Nephron (organoid): Measurements from ENCODE around the gene APAF1.

Experiments used
- H3K27ac Mint-ChIP-seq, 3 experiments: 2 replicates each; pipeline ENCODE4 v1.8.0; 2020; ENCODE audit warnings: mixed read lengths in 3 of 3, mild to moderate bottlenecking in 2 of 3, moderate library complexity in 1 of 3
- H3K27me3 Mint-ChIP-seq: 2 replicates; pipeline ENCODE4 v1.8.0; 2021; ENCODE audit warnings: low read depth, mild to moderate bottlenecking, moderate library complexity, mixed read lengths
- H3K36me3 Mint-ChIP-seq: 2 replicates; pipeline ENCODE4 v1.8.0; 2020; ENCODE audit warnings: low read depth, mixed read lengths
- H3K4me1 Mint-ChIP-seq: 2 replicates; pipeline ENCODE4 v1.8.0; 2020; ENCODE audit warnings: mixed read lengths
- H3K4me3 Mint-ChIP-seq, 3 experiments: 2 replicates each; pipeline ENCODE4 v1.8.0; 2020; ENCODE audit warnings: mild to moderate bottlenecking in 3 of 3, mixed read lengths in 3 of 3, moderate library complexity in 2 of 3
- H3K9me3 Mint-ChIP-seq: 2 replicates; pipeline ENCODE4 v1.8.0; 2020; ENCODE audit warnings: mixed read lengths
- CTCF ChIP-seq, 3 experiments: fragments of 200-600 bp; sonication (generic); IDR thresholded peaks; one replicate each; pipeline ENCODE4 v1.5.0; 2021; ENCODE audit warnings: antibody characterized with exemption in 3 of 3; ENCODE audit not compliant: unreplicated experiment in 3 of 3

Gene APAF1

GRCh38 chr12:98757455-98757854, 112.4 kb downstream of the APAF1 start:
- peaks cover 15% of the 10 kb centered on the region for H3K4me1 Mint-ChIP-seq

GRCh38 chr12:98758331-98758730, 113.2 kb downstream of the APAF1 start:
- TF ChIP-seq CTCF (IDR thresholded peaks at IDR 0.05; ENCODE audit: unreplicated experiment in 3 of 3) = no peak
- Mint-ChIP-seq H3K4me3 (no peak overlapping the region), H3K27ac (no peak overlapping the region), H3K9me3 (peaks cover 2% of the 10 kb centered on the region), H3K27me3 (peaks cover 3% of the 10 kb centered on the region), H3K4me1 (peaks cover 6% of the 10 kb centered on the region), H3K36me3 (no peaks in the 10 kb centered on the region)

More at GRCh38 chr12:98757455-98757854, 112.4 kb downstream of the APAF1 start:
- H3K27me3 Mint-ChIP-seq = peaks cover 3% of the 10 kb centered on the region
- H3K4me3 Mint-ChIP-seq = no peak overlapping the region
- TF ChIP-seq CTCF (IDR thresholded peaks at IDR 0.05; ENCODE audit: unreplicated experiment in 3 of 3) = no peak
- peaks cover 2% of the 10 kb centered on the region for H3K9me3 Mint-ChIP-seq
- H3K27ac Mint-ChIP-seq = peak overlapping the region; percentile 0 to 32 (median 9)
- no peaks in the 10 kb centered on the region for H3K36me3 Mint-ChIP-seq

GRCh38 chr12:98763656-98764055, 118.6 kb downstream of the APAF1 start:
- Mint-ChIP-seq H3K36me3 (no peaks in the 10 kb centered on the region), H3K4me3 (no peak overlapping the region), H3K9me3 (no peaks in the 10 kb centered on the region), H3K4me1 (no peaks in the 10 kb centered on the region), H3K27ac (no peak overlapping the region), H3K27me3 (peaks cover 6% of the 10 kb centered on the region)
- TF ChIP-seq CTCF (IDR thresholded peaks at IDR 0.05; ENCODE audit: unreplicated experiment in 3 of 3) = no peak

GRCh38 chr12:98767248-98767647, 122.2 kb downstream of the APAF1 start:
- no peak for TF ChIP-seq CTCF (IDR thresholded peaks at IDR 0.05; ENCODE audit: unreplicated experiment in 3 of 3)
- Mint-ChIP-seq H3K4me3 (no peak overlapping the region), H3K4me1 (peaks cover 10% of the 10 kb centered on the region), H3K27me3 (peaks cover 6% of the 10 kb centered on the region), H3K36me3 (peaks cover 3% of the 10 kb centered on the region), H3K27ac (no peak overlapping the region), H3K9me3 (no peaks in the 10 kb centered on the region)

- H3K4me1 Mint-ChIP-seq = peaks cover 10% of the 10 kb centered on the region
- peaks cover 6% of the 10 kb centered on the region for H3K27me3 Mint-ChIP-seq
These were observed 124.0 kb downstream of the APAF1 start for GRCh38 chr12:98769068-98769467.

More at GRCh38 chr12:98769068-98769467, 124.0 kb downstream of the APAF1 start:
- Mint-ChIP-seq H3K27ac (no peak overlapping the region), H3K9me3 (no peaks in the 10 kb centered on the region), H3K4me3 (no peak overlapping the region), H3K36me3 (peaks cover 4% of the 10 kb centered on the region)
- TF ChIP-seq CTCF (IDR thresholded peaks at IDR 0.05; ENCODE audit: unreplicated experiment in 3 of 3) = no peak
